ENCODE results near the gene FUZ. TPM values are rescaled to one million over a fixed set of nuclear protein-coding genes. Genes with fewer than 3 reads are reported as not detected.

Gene FUZ
- total RNA-seq, 6 experiments from 2014 or later = 9.4 to 14.2 (median 11.7) TPM

DNA sequence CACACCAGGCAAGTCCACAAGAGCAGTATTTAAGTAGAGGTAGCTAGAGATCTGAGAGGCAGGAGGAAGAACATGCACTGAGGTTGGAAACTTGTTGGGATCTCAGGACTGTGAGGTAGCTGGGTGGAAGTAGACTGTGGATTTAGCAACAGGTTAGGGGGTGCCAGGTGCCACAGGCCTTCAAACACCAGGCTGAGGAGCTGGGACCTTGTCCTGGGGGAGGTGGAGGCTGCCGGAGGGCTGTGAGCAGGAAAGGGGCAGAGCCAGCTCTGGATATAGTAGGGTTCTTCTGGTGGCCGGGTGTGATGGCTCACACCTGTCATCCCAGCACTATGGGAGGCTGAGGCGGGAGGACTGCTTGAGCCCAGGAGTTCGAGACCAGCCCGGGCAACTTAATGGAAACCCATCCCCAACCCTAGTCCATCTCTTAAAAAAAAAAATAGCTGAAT lies 3.1 kb downstream of the FUZ start:
- peaks cover 6% of the 10 kb centered on the region for H3K36me3 Mint-ChIP-seq (ENCODE audit: low read depth)
- peak overlapping the region; percentile 89 for H3K4me3 Mint-ChIP-seq
- TF ChIP-seq, protein P1, sequence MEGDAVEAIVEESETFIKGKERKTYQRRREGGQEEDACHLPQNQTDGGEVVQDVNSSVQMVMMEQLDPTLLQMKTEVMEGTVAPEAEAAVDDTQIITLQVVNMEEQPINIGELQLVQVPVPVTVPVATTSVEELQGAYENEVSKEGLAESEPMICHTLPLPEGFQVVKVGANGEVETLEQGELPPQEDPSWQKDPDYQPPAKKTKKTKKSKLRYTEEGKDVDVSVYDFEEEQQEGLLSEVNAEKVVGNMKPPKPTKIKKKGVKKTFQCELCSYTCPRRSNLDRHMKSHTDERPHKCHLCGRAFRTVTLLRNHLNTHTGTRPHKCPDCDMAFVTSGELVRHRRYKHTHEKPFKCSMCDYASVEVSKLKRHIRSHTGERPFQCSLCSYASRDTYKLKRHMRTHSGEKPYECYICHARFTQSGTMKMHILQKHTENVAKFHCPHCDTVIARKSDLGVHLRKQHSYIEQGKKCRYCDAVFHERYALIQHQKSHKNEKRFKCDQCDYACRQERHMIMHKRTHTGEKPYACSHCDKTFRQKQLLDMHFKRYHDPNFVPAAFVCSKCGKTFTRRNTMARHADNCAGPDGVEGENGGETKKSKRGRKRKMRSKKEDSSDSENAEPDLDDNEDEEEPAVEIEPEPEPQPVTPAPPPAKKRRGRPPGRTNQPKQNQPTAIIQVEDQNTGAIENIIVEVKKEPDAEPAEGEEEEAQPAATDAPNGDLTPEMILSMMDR (IDR thresholded peaks at IDR 0.05) = no peak

DNA sequence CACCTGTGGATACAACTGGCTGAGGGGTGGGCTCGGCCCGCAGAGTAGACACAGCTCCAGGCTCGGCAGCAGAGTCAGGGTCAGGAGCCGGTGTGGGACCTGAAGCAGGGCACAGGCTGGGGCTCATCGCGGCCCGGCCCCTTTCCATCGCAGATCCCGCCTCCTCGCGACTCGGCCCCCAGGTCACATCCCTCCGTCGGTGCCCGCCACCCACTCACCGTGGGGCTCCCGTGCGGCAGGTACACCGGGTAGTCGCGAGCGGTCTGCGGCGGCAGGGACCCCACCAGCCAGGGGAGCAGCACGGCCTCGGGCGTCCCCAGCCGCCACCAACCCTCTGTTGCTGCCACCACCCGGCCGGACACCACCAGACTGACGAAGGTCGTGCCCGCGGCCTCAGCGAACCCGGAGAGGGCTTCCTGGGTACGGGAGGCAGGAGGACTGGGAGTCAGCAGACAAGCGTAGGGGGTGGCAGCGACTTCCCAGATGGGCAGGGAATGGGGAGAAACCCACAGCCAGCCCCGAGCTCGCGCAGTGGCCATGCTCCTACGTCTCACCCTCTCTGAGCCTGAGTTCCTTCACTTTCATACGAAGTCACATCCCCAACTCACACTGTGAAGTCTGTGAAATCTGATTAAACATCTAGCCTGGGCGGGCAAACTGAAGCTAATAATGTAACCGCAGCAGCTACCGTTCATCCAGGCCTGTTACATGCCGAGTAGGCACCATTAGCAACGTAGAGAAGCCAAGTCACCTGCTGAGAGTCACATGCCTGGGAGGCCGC lies 3.7 kb downstream of the FUZ start:
- no peak for DNase-seq
- TF ChIP-seq, protein P1 (IDR thresholded peaks at IDR 0.05) = no peak; the same call in 1 of the 2 replicates
- peaks cover 33% of the 10 kb centered on the region for H3K4me1 Mint-ChIP-seq (ENCODE audit: low read depth)
- H3K36me3 Mint-ChIP-seq (ENCODE audit: low read depth) = peaks cover 6% of the 10 kb centered on the region
- peaks cover 11% of the 10 kb centered on the region for H3K27me3 Mint-ChIP-seq (ENCODE audit: insufficient read depth)
- no peaks in the 10 kb centered on the region for H3K9me3 Mint-ChIP-seq
- H3K4me3 Mint-ChIP-seq = peak overlapping the region; percentile 89
- peak overlapping the region; percentile 82 for H3K27ac Mint-ChIP-seq

More for the DNA sequence above, 3.1 kb downstream of the FUZ start:
- peaks cover 11% of the 10 kb centered on the region for H3K27me3 Mint-ChIP-seq (ENCODE audit: insufficient read depth)
- H3K4me1 Mint-ChIP-seq (ENCODE audit: low read depth) = peaks cover 38% of the 10 kb centered on the region
- DNase-seq = no peak
- peak overlapping the region; percentile 55 for H3K27ac Mint-ChIP-seq
- H3K9me3 Mint-ChIP-seq = no peaks in the 10 kb centered on the region

DNA sequence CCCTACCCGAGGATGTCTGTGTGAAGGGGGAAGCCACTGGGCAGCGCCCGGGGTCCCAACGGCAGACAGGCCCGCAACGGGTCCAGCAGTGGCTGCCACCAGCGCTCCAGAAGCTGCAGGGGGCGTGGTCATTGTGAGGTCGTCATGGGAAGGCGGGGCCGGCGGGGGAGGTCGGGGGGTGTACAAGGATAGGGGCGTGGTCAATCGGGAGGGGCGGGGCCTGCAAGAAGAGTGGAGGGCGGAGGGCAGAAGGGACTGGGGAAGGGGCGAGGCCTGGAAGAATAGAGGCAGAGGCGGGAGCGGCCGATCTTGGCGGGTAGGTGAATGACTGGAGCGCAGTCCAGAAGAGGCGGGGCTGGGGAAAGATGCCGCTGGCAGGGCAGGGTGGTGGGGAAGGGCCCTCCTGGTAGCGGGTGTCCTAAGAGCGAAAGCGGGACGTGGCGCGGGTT lies 4.4 kb downstream of the FUZ start:
- Mint-ChIP-seq H3K9me3 (no peaks in the 10 kb centered on the region), H3K27ac (peak overlapping the region; percentile 82), H3K36me3 (ENCODE audit: low read depth) (peaks cover 6% of the 10 kb centered on the region), H3K27me3 (ENCODE audit: insufficient read depth) (peaks cover 11% of the 10 kb centered on the region), H3K4me1 (ENCODE audit: low read depth) (peaks cover 27% of the 10 kb centered on the region), H3K4me3 (peak overlapping the region; percentile 89)
- TF ChIP-seq, protein P1 (IDR thresholded peaks at IDR 0.05) = no peak
- peak; percentile 57 for DNase-seq

DNA sequence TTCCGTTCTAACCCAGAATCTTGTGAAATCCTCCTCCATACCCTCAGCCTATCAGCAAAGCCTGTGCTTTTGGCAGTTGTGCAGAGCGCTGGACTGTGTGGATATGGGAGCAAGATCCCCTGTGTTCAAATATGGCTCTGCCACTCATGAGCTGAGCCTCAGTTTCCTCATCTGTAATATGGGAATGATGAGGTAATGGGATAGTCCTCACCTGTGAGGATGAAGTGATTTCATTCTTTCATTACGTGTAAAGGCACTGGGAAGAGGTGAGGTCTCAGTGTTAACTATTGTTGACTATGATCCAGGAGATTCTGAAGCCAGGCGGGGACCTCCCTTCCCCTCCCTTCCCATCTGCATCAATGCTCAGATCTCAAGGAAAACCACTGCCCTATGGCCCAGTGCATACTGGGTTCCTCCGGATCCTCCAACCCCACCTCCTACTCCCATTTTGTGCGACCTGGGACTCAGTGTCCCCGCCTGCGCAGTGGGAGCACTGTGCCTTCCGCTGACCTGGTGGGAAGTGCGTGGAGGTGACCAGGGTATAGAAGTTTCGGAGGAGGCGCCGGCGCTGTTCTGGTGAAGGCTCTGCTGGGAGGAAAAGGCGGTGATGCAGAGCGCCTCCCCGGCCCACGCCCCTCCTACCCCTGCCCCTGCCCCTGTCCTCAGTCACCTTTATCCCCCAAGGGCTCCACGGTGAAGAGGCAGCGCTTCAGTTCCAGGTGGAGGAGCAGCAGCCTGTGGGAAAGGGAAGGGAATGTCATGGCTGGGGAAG lies 5.0 kb downstream of the FUZ start:
- peaks cover 26% of the 10 kb centered on the region for H3K4me1 Mint-ChIP-seq (ENCODE audit: low read depth)
- peak overlapping the region; percentile 89; the same call in 1 of the 2 replicates for H3K4me3 Mint-ChIP-seq
- no peak for DNase-seq
- TF ChIP-seq, protein P1 (IDR thresholded peaks at IDR 0.05) = no peak
- H3K27ac Mint-ChIP-seq = peak overlapping the region; percentile 82; the same call in 1 of the 2 replicates
- H3K9me3 Mint-ChIP-seq = no peaks in the 10 kb centered on the region
- H3K36me3 Mint-ChIP-seq (ENCODE audit: low read depth) = peaks cover 11% of the 10 kb centered on the region
- peaks cover 11% of the 10 kb centered on the region for H3K27me3 Mint-ChIP-seq (ENCODE audit: insufficient read depth)

DNA sequence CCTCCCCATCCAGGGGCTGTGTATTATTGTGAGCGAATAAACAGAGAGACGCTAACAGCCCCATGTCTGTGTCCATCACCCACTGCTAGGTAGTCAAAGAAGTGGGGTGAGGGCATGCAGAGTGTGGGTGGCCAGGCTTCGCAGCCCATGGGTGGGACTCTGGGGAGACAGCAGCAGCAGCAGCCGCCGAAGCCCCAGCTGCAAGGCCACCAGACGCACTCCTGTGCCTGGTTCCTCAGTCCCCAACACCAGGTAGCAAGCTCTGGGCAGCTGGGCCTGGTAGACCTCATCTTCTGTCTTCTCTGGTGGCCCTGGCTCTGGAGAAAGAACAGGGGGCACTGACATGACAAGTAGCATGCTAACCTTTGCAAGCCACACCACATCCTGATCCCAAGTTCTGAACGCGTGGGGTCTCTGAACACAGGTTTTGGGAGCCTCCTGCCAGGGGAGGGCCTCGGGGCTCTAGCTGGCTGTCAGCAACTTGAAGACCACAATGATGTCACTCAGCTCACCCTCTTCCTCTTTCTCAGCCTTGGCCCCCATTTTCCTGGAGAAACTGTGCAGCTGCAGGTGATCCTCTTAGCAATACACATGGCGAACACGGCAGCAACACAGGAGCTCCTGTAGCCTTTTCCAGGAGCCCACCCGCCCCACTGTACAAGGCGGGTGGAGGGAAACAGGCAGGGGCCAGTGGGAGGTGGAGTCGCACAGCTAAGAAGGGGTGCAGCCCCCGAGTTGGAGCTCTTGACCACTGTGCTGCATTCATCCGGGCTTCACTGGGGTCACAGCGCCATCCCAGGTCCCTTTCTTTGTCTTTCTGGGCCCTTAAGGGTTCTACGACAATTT lies 5.8 kb downstream of the FUZ start:
- Mint-ChIP-seq H3K4me1 (ENCODE audit: low read depth) (peaks cover 22% of the 10 kb centered on the region), H3K36me3 (ENCODE audit: low read depth) (peaks cover 14% of the 10 kb centered on the region), H3K27me3 (ENCODE audit: insufficient read depth) (peaks cover 11% of the 10 kb centered on the region), H3K27ac (no peak overlapping the region; the same call in 1 of the 2 replicates), H3K9me3 (no peaks in the 10 kb centered on the region), H3K4me3 (no peak overlapping the region)
- TF ChIP-seq, protein P1 (IDR thresholded peaks at IDR 0.05) = no peak
- no peak for DNase-seq

Measured in HFFc6 (cell line).